Measurements from ENCODE around the gene NDUFA8.

GRCh38 chr9:122144836-122145591 lies 14.6 kb downstream of the NDUFA8 start:
- TF ChIP-seq CTCF (conservative IDR thresholded peaks at IDR 0.05 in 1 of 2, IDR thresholded peaks at IDR 0.05 in 1 of 2; ENCODE audit: low read depth in 1 of 2, low read length in 2 of 2) (peak in 1 of 2 donors; percentile 47), EZH2 (IDR thresholded peaks at IDR 0.05; ENCODE audit: low read length, missing control alignments) (no peak)

Measured in fibroblast of lung (primary cell).